IMR-90 (cell line): Measurements from ENCODE around the gene APP. TPM values are rescaled to one million over a fixed set of nuclear protein-coding genes. Genes with fewer than 3 reads are reported as not detected.

Experiments used
- ATAC-seq: fragments of 200-7000 bp; cut with Tn5 transposase; 2 replicates; pipeline ENCODE4 v1.9.1; 2020; ENCODE audit warnings: low read depth, mild to moderate bottlenecking, moderate library complexity
- BruUV-seq: library from RNA; stranded (reverse); fragments of 400-500 nt; replicated peaks from 2 replicates; lab custom pipeline; 2021; lab: Mats Ljungman, UMichigan
- CTCF ChIA-PET: fragments of 300-600 bp; formaldehyde crosslinking; extraction: SDS; loops from one replicate; lab custom pipeline; 2021; ENCODE audit warnings: antibody characterized with exemption; lab: Yijun Ruan, JAX
- POLR2A ChIA-PET: fragments of 300-600 bp; sonication (Branson Sonifier 250); formaldehyde crosslinking; loops from one replicate; lab custom pipeline; 2022; ENCODE audit warnings: antibody characterized with exemption; ENCODE audit not compliant: unreplicated experiment; lab: Charles Lee
- DNase-seq: peaks from one replicate; pipeline ENCODE4 v3.0.0; 2013
- H2AFZ ChIP-seq: replicated peaks from 2 replicates; pipeline ENCODE3; 2013; ENCODE audit warnings: low read length, mild to moderate bottlenecking; ENCODE audit not compliant: poor library complexity
- H2AK5ac ChIP-seq: 2 replicates; pipeline ENCODE4 v1.6.1; 2013; ENCODE audit warnings: low read depth, low read length, inconsistent platforms
- H2AK9ac ChIP-seq: replicated peaks from 2 replicates; pipeline ENCODE3; 2013; ENCODE audit warnings: mild to moderate bottlenecking, low read depth, low read length, moderate library complexity; ENCODE audit not compliant: poor library complexity
- H2BK120ac ChIP-seq: 2 replicates; pipeline ENCODE4 v1.6.1; 2013; ENCODE audit warnings: low read depth, low read length, inconsistent platforms
- H2BK15ac ChIP-seq: 3 replicates; pipeline ENCODE4 v1.6.1; 2013; ENCODE audit warnings: low read depth, low read length, inconsistent platforms
- H2BK20ac ChIP-seq: 2 replicates; pipeline ENCODE4 v1.6.1; 2013; ENCODE audit warnings: low read depth, mild to moderate bottlenecking, inconsistent platforms, low read length, moderate library complexity
- H2BK5ac ChIP-seq: 2 replicates; pipeline ENCODE4 v1.6.1; 2013; ENCODE audit warnings: mild to moderate bottlenecking, low read depth, low read length, inconsistent platforms; ENCODE audit not compliant: poor library complexity, severe bottlenecking
- H3K14ac ChIP-seq: replicated peaks from 2 replicates; pipeline ENCODE4 v1.6.1; 2013; ENCODE audit warnings: low read depth, low read length, inconsistent platforms
- H3K18ac ChIP-seq: 2 replicates; pipeline ENCODE4 v1.6.1; 2013; ENCODE audit warnings: low read depth, low read length, control low read depth
- H3K23ac ChIP-seq: 2 replicates; pipeline ENCODE4 v1.6.1; 2013; ENCODE audit warnings: low read depth, low read length, inconsistent platforms
- H3K27ac ChIP-seq: 2 replicates; pipeline ENCODE4 v1.5.1; 2013; ENCODE audit warnings: mild to moderate bottlenecking, control low read depth, low read length; ENCODE audit not compliant: insufficient read depth
- H3K27me3 ChIP-seq: 2 replicates; pipeline ENCODE4 v1.6.1; 2013; ENCODE audit warnings: low read length; ENCODE audit not compliant: control insufficient read depth, insufficient read depth
- H3K36me3 ChIP-seq: 2 replicates; pipeline ENCODE4 v1.6.1; 2013; ENCODE audit warnings: low read length, mixed read lengths; ENCODE audit not compliant: control insufficient read depth, insufficient read depth
- H3K4ac ChIP-seq: 2 replicates; pipeline ENCODE4 v1.6.1; 2013; ENCODE audit warnings: low read depth, low read length, inconsistent platforms
- H3K4me1 ChIP-seq: 2 replicates; pipeline ENCODE4 v1.6.1; 2013; ENCODE audit warnings: low read length, mixed read lengths; ENCODE audit not compliant: control insufficient read depth, insufficient read depth
- H3K4me2 ChIP-seq: 2 replicates; pipeline ENCODE4 v1.6.1; 2013; ENCODE audit warnings: low read depth, mild to moderate bottlenecking, control low read depth, low read length, moderate library complexity
- H3K4me3 ChIP-seq: 2 replicates; pipeline ENCODE4 v1.5.1; 2013; ENCODE audit warnings: low read depth, mild to moderate bottlenecking, control low read depth, low read length, moderate library complexity; ENCODE audit not compliant: insufficient read depth
- H3K56ac ChIP-seq: 2 replicates; pipeline ENCODE4 v1.6.1; 2013; ENCODE audit warnings: low read length, inconsistent platforms; ENCODE audit not compliant: insufficient read depth; ENCODE audit errors: extremely low read depth
- H3K79me1 ChIP-seq, 2 experiments: 2 replicates each; pipeline ENCODE4 v1.6.1; 2013; ENCODE audit warnings: low read length in 2 of 2, inconsistent platforms in 1 of 2, low read depth in 1 of 2
- H3K9ac ChIP-seq: 2 replicates; pipeline ENCODE4 v1.6.1; 2013; ENCODE audit warnings: low read depth, low read length, control low read depth
- H3K9me1 ChIP-seq: 2 replicates; pipeline ENCODE4 v1.6.1; 2013; ENCODE audit warnings: low read length, inconsistent platforms; ENCODE audit not compliant: insufficient read depth
- H3K9me3 ChIP-seq: 2 replicates; pipeline ENCODE4 v1.6.1; 2013; ENCODE audit warnings: low read length; ENCODE audit not compliant: control insufficient read depth, insufficient read depth
- H4K20me1 ChIP-seq: 2 replicates; pipeline ENCODE4 v1.6.1; 2013; ENCODE audit warnings: low read length, inconsistent platforms; ENCODE audit not compliant: insufficient read depth
- H4K5ac ChIP-seq: 2 replicates; pipeline ENCODE4 v1.6.1; 2013; ENCODE audit warnings: mild to moderate bottlenecking, low read depth, low read length, control low read depth
- H4K8ac ChIP-seq, 2 experiments: 2 replicates each; pipeline ENCODE4 v1.6.1; 2013; ENCODE audit warnings: low read depth in 2 of 2, low read length in 2 of 2, control low read depth in 1 of 2, inconsistent platforms in 1 of 2
- H4K91ac ChIP-seq: 2 replicates; pipeline ENCODE4 v1.6.1; 2013; ENCODE audit warnings: low read depth, low read length, inconsistent platforms; ENCODE audit not compliant: insufficient read depth
- CEBPB ChIP-seq: IDR thresholded peaks from 2 replicates; pipeline ENCODE4 v1.6.1; 2012; ENCODE audit warnings: low read depth, low read length, improper control_type of control experiment
- CHD1 ChIP-seq: IDR thresholded peaks from 2 replicates; pipeline ENCODE4 v1.6.1; 2012; ENCODE audit warnings: low read depth, low read length, improper control_type of control experiment
- CTCF ChIP-seq: conservative IDR thresholded peaks from 2 replicates; pipeline ENCODE4 v1.5.1; 2012; ENCODE audit warnings: mild to moderate bottlenecking, low read depth, low read length, improper control_type of control experiment
- ELK1 ChIP-seq: fragments of 150-350 bp; IDR thresholded peaks from 2 replicates; pipeline ENCODE4 v1.6.1; 2016; ENCODE audit warnings: low read depth, mild to moderate bottlenecking, low read length, moderate library complexity, borderline replicate concordance
- FOS ChIP-seq: fragments of 150-350 bp; IDR thresholded peaks from 2 replicates; pipeline ENCODE4 v1.6.1; 2016; ENCODE audit warnings: low read depth, low read length
- MAFK ChIP-seq: IDR thresholded peaks from 2 replicates; pipeline ENCODE4 v1.6.1; 2012; ENCODE audit warnings: low read depth, low read length, improper control_type of control experiment
- MAZ ChIP-seq: IDR thresholded peaks from 2 replicates; pipeline ENCODE4 v1.6.1; 2012; ENCODE audit warnings: low read depth, mild to moderate bottlenecking, low read length, improper control_type of control experiment, moderate library complexity, borderline replicate concordance
- MXI1 ChIP-seq: IDR thresholded peaks from 2 replicates; pipeline ENCODE4 v1.6.1; 2012; ENCODE audit warnings: low read depth, mild to moderate bottlenecking, low read length, moderate library complexity, borderline replicate concordance
- RAD21 ChIP-seq: IDR thresholded peaks from 2 replicates; pipeline ENCODE4 v1.6.1; 2012; ENCODE audit warnings: low read length, improper control_type of control experiment
- RCOR1 ChIP-seq: IDR thresholded peaks from 2 replicates; pipeline ENCODE4 v1.6.1; 2012; ENCODE audit warnings: mild to moderate bottlenecking, low read length, improper control_type of control experiment; ENCODE audit not compliant: insufficient replicate concordance
- RFX5 ChIP-seq: IDR thresholded peaks from 2 replicates; pipeline ENCODE4 v1.8.0; 2012; ENCODE audit warnings: low read depth, mild to moderate bottlenecking, low read length, moderate library complexity
- SMC3 ChIP-seq: fragments of 150-350 bp; IDR thresholded peaks from 2 replicates; pipeline ENCODE4 v1.6.1; 2016; ENCODE audit warnings: low read depth, mild to moderate bottlenecking, antibody characterized with exemption, low read length, moderate library complexity
- WGBS, 2 experiments: methylation state at CpG; one replicate each; pipeline versions ENCODE4 v1.1.5 to v1.1.7; 2013; ENCODE audit warnings: missing lambda C conversion rate in 2 of 2; ENCODE audit not compliant: insufficient read length in 1 of 2; ENCODE audit errors: extremely low coverage in 2 of 2; 5-methylcytosine and 5-hydroxymethylcytosine counted together
- dilution Hi-C: fragments of 300-500 bp; cut with HindIII; formaldehyde crosslinking; loops from one replicate; pipeline ENCODE4 v1.14.3; 2018; ENCODE audit warnings: low sequenced_read_pairs; ENCODE audit not compliant: unreplicated experiment
- in situ Hi-C: fragments of 300-500 bp; cut with MboI; formaldehyde crosslinking; loops from 3 replicates; pipeline ENCODE4 v1.14.3; 2019; ENCODE audit warnings: low sequenced_read_pairs, inconsistent platforms, mixed read lengths
- intact Hi-C: fragments of 100-400 bp; cut with micrococcal nuclease; formaldehyde crosslinking; loops from 2 replicates; pipeline ENCODE4 v1.10.0; 2022
- polyA plus RNA-seq, 3 experiments: library from polyadenylated mRNA; depleted of rRNA; stranded (reverse); fragments of >200 nt; gene quantifications; 2 replicates each; pipeline ENCODE4 v1.2.3, GENCODE V29; 2012; ENCODE audit warnings: low replicate concordance in 1 of 3
- total RNA-seq: library from RNA; depleted of rRNA; stranded (reverse); fragments of >200 nt; gene quantifications from 2 replicates; pipeline ENCODE4 v1.2.3, GENCODE V29; 2012

The APP gene
- total and polyA plus RNA-seq, 2 of the 4 experiments (the other 2 are of a cell fraction), result 191 to 530 TPM

GRCh38 chr21:26159869-26160268 is 10.7 kb downstream of the APP start:
- ATAC-seq, result no peak
- no peak overlapping the region for H3K9ac ChIP-seq
- H3K27ac ChIP-seq, result no peak overlapping the region
- H3K4ac ChIP-seq, result no peak overlapping the region
- H2BK5ac ChIP-seq, result no peak overlapping the region
- H3K36me3 ChIP-seq, result peaks cover 1% of the 10 kb centered on the region; the same call in 1 of the 2 replicates
- peaks cover 7% of the 10 kb centered on the region; the same call in 1 of the 2 replicates for H3K4me1 ChIP-seq
- no peak overlapping the region for H3K4me3 ChIP-seq
- peaks cover 25% of the 10 kb centered on the region for H4K20me1 ChIP-seq
- no peak overlapping the region for H2AK5ac ChIP-seq
- H4K5ac ChIP-seq, result no peak overlapping the region
- H3K9me3 ChIP-seq, result no peaks in the 10 kb centered on the region
- dilution Hi-C loops (no loop called here), intact Hi-C loops (no loop called here), in situ Hi-C loops (no loop called here)
- no peak overlapping the region for H4K8ac ChIP-seq
- BruUV-seq, result no TSS peak
- H3K56ac ChIP-seq, result no peak overlapping the region
- no peak overlapping the region for H4K91ac ChIP-seq
- H3K79me1 ChIP-seq, result peaks cover 10 to 46% of the 10 kb centered on the region in 2 experiments
- H3K27me3 ChIP-seq, result no peaks in the 10 kb centered on the region
- H2BK20ac ChIP-seq, result no peak overlapping the region
- H3K9me1 ChIP-seq, result peaks cover 8% of the 10 kb centered on the region
- H3K18ac ChIP-seq, result no peak overlapping the region
- H2BK120ac ChIP-seq, result no peak overlapping the region
- H2BK15ac ChIP-seq, result no peak overlapping the region
- TF ChIP-seq CEBPB, result no peak
- no peak for TF ChIP-seq MXI1
- no peak for TF ChIP-seq MAZ
- TF ChIP-seq RFX5, result no peak
- TF ChIP-seq FOS, result no peak
- no peak for TF ChIP-seq SMC3
- TF ChIP-seq MAFK, result no peak
- TF ChIP-seq RAD21, result no peak
- TF ChIP-seq CTCF, result no peak
- TF ChIP-seq CHD1, result no peak
- no peak for TF ChIP-seq RCOR1
- TF ChIP-seq ELK1, result no peak
- CTCF ChIA-PET, result no interaction called here
- H3K4me2 ChIP-seq, result no peak overlapping the region
- no peak overlapping the region for H3K14ac ChIP-seq
- H2AFZ ChIP-seq, result no peak overlapping the region
- H3K23ac ChIP-seq, result no peak overlapping the region
- POLR2A ChIA-PET, result interaction anchor here (1.2 kb wide), 1 partner anchor 9 kb away, joined by 4 read pairs; no protein-coding TSS in a partner anchor
- no peak overlapping the region for H2AK9ac ChIP-seq
- peak; percentile 27 for DNase-seq
- WGBS, 2 experiments, result 100% methylated on average over 1 of the region's 1 CpG; no CpG with 5 or more reads in 1 of the 2 experiments
